ENCODE data around the gene ZNF334. TPM values are rescaled to one million over a fixed set of nuclear protein-coding genes. Genes with fewer than 3 reads are reported as not detected.

The ZNF334 gene
- total and polyA plus RNA-seq, 10 donors = 1.2 to 4.5 (median 2.2) TPM

DNA sequence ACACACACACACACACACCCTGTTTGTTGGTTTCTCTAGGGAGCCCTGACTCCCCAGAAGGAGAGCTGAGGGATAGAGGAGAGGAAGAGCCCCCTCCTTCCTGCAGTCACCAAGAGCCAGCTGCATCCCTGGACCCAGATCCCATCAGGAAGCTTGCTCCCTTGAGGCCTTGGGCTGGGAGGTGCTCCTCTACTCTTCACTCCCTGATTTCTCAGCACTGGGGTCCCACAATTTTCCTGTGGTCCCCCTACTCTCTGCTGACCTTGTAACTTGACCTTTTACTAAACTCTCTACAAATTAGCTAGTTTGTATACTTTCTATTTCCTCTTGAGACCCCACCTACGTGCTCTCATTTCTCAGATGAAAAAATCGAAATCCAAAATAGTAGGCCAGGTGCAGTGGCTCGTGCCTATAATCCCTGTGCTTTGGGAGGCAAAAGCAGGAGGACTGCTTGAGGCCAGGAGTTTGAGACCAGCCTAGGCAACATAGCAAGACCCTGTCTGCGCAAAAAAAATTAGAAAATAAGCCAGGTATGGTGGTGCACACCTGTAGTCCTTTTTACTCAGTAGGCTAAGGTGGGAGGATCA, 42.1 kb upstream of the ZNF334 start:
- TF ChIP-seq POLR2A (IDR thresholded peaks at IDR 0.05) (no peak), POLR2AphosphoS5 (IDR thresholded peaks at IDR 0.05) (no peak)
- TF ChIP-seq, protein P1, sequence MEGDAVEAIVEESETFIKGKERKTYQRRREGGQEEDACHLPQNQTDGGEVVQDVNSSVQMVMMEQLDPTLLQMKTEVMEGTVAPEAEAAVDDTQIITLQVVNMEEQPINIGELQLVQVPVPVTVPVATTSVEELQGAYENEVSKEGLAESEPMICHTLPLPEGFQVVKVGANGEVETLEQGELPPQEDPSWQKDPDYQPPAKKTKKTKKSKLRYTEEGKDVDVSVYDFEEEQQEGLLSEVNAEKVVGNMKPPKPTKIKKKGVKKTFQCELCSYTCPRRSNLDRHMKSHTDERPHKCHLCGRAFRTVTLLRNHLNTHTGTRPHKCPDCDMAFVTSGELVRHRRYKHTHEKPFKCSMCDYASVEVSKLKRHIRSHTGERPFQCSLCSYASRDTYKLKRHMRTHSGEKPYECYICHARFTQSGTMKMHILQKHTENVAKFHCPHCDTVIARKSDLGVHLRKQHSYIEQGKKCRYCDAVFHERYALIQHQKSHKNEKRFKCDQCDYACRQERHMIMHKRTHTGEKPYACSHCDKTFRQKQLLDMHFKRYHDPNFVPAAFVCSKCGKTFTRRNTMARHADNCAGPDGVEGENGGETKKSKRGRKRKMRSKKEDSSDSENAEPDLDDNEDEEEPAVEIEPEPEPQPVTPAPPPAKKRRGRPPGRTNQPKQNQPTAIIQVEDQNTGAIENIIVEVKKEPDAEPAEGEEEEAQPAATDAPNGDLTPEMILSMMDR (IDR thresholded peaks at IDR 0.05 in 8 of 11, conservative IDR thresholded peaks at IDR 0.05 in 3 of 11) = no peak
- intact Hi-C loops (cut with DNase I; ENCODE audit: low total_unique reads) = no loop called here
- no peak overlapping the region for H3K27ac ChIP-seq
- 71 to 82% (median 76%) methylated on average over 4 of the region's 4 CpGs for WGBS, 5 donors
- H3K36me3 ChIP-seq = no peaks in the 10 kb centered on the region
- H3K4me3 ChIP-seq = no peak overlapping the region
- no peaks in the 10 kb centered on the region for H3K9me3 ChIP-seq
- H3K27me3 ChIP-seq (replicated peaks in 1 of 7) = no peaks in the 10 kb centered on the region
- peaks cover 6 to 31% (median 21%) of the 10 kb centered on the region in 6 donors for H3K4me1 ChIP-seq
- DNase-seq = no peak

DNA sequence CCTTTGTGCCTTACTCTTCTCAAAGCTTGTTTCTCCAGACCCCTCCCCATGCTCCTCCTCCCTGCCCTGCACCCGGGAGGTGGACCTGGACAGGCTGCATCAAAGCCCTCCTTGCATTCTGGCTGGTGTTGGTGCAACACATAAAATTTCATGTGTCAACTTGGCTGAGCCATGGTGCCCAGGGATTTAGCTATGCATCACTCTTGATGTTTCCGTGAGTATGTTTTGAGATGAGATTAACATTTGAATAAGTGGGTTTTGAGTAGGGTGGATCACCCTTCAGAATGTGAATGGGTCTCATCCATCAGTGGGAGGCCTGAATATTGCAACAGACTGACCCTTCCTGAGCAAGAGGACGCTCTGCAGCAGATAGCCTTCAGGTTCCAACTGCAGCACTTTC, 41.5 kb upstream of the ZNF334 start:
- Histone ChIP-seq H3K9me3 (no peaks in the 10 kb centered on the region), H3K4me1 (peaks cover 6 to 38% (median 21%) of the 10 kb centered on the region in 6 donors), H3K27me3 (replicated peaks in 1 of 7) (no peaks in the 10 kb centered on the region), H3K27ac (no peak overlapping the region), H3K4me3 (no peak overlapping the region), H3K36me3 (no peaks in the 10 kb centered on the region)
- WGBS, 5 donors = 83 to 95% (median 90%) methylated on average over 3 of the region's 3 CpGs
- TF ChIP-seq POLR2A (IDR thresholded peaks at IDR 0.05) (no peak), POLR2AphosphoS5 (IDR thresholded peaks at IDR 0.05) (no peak)
- TF ChIP-seq, protein P1 (IDR thresholded peaks at IDR 0.05 in 8 of 11, conservative IDR thresholded peaks at IDR 0.05 in 3 of 11) = no peak
- no peak for DNase-seq
- intact Hi-C loops (cut with DNase I; ENCODE audit: low total_unique reads) = no loop called here

DNA sequence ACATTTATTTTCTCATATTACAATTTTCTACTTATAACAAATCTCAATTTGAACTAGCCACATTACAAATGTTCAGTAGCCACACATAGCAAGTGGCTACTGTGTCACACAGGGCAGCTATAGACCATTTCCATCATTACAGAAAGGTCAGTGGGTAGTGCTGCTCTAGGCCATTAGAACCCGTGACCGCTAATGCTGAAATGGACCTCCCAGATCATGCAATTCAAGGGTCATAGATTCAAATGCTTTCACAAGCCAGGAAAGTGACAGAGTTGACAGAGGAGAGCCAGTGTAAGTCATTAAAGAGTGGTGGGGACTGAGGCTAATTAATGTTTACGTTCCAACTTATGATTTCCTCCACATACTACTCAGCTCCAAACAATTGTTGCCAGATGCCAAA, 40.6 kb upstream of the ZNF334 start:
- Histone ChIP-seq H3K27ac (no peak overlapping the region), H3K4me3 (no peak overlapping the region), H3K27me3 (replicated peaks in 1 of 7) (no peaks in the 10 kb centered on the region), H3K36me3 (no peaks in the 10 kb centered on the region), H3K4me1 (peaks cover 6 to 42% (median 21%) of the 10 kb centered on the region in 6 donors), H3K9me3 (no peaks in the 10 kb centered on the region)
- intact Hi-C loops (cut with DNase I; ENCODE audit: low total_unique reads) = no loop called here
- TF ChIP-seq POLR2AphosphoS5 (IDR thresholded peaks at IDR 0.05) (no peak), POLR2A (IDR thresholded peaks at IDR 0.05) (no peak)
- TF ChIP-seq, protein P1 (IDR thresholded peaks at IDR 0.05 in 8 of 11, conservative IDR thresholded peaks at IDR 0.05 in 3 of 11) = no peak
- WGBS, 5 donors = 90 to 99% (median 93%) methylated on average over 3 of the region's 3 CpGs
- DNase-seq = no peak

DNA sequence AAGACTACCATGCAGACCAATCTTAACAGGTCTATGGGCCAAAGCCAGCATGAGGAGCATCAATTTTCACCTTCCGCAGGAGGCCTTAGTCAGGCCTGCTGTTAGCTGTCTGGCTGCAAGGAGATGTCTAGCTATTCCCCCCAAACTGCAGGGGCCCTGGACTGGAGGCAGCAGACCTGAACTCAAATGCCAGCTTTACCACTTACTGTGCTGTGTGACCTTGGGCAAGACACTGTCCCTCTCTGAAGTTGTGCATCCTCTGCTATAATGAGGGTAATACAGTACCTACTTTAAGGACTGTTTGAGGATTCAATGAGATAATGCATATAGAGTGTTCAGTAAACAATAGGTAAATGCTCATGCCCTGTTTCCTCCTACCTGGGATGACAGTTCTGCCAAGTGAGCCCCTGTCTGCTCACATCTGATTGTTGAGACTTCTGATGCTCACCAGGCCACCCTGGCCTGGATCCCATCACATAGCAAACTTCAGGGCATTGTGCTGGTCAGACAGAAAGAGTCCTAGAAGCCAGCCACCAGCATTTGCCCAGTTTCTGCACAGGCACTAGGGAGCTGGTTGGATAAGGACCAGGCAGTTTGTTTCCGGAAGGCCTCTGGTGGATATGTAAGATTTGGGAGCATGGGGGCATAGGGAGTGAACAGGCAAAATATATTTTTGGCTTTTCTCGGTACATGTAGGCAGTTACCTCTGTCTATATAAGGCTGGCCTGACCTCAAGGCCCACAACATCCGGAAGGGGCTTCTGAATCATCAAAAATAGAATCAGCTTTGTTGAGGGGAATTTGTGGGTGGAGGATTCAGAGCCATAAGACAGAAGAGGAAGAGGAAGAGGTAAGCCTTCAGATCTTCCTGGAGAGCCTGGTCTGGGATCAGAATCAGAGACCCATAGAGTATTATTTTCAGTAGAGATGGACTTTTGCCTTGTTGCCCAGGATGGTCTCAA, 39.4 kb upstream of the ZNF334 start:
- H3K27me3 ChIP-seq (replicated peaks in 1 of 7) = peaks cover 0 to under 1% (median 0%) of the 10 kb centered on the region in 7 donors
- no peaks in the 10 kb centered on the region for H3K36me3 ChIP-seq
- DNase-seq = no peak
- H3K4me3 ChIP-seq = no peak overlapping the region
- TF ChIP-seq POLR2AphosphoS5 (IDR thresholded peaks at IDR 0.05) = no peak
- no peak for TF ChIP-seq POLR2A (IDR thresholded peaks at IDR 0.05)
- TF ChIP-seq, protein P1 (IDR thresholded peaks at IDR 0.05 in 8 of 11, conservative IDR thresholded peaks at IDR 0.05 in 3 of 11) = no peak
- intact Hi-C loops (cut with DNase I; ENCODE audit: low total_unique reads) = no loop called here
- H3K9me3 ChIP-seq = no peaks in the 10 kb centered on the region
- WGBS, 5 donors = 30 to 39% (median 32%) methylated on average over 4 of the region's 4 CpGs
- peaks cover 6 to 42% (median 21%) of the 10 kb centered on the region in 6 donors for H3K4me1 ChIP-seq
- H3K27ac ChIP-seq = peak overlapping the region in 1 of 8 donors; percentile 42
